WERI-Rb-1 (cell line): ENCODE data around the gene WFDC5.
"Not testable (repeated sequence)": the region's sequence is repeated elsewhere in the genome, so short reads cannot be mapped to it uniquely, and the experiment has no call there.

Experiments
- DNase-seq: peaks from one replicate; pipeline ENCODE4 v3.0.0-alpha.2; 2020
- H3K27ac ChIP-seq: fragments of 250-450 bp; sonication (Bioruptor Pico); 2 replicates; pipeline ENCODE4 v1.5.1; 2020; ENCODE audit warnings: mild to moderate bottlenecking, moderate library complexity
- H3K27me3 ChIP-seq: fragments of 250-450 bp; sonication (Bioruptor Pico); 2 replicates; pipeline ENCODE4 v1.5.1; 2021; ENCODE audit warnings: mild to moderate bottlenecking, low read depth, moderate library complexity; ENCODE audit not compliant: insufficient read depth, severe bottlenecking
- H3K36me3 ChIP-seq: fragments of 250-450 bp; sonication (Bioruptor Pico); 2 replicates; pipeline ENCODE4 v1.5.1; 2020; ENCODE audit warnings: mild to moderate bottlenecking, moderate library complexity
- H3K4me3 ChIP-seq: 2 replicates; pipeline ENCODE4 v1.5.1; 2011; ENCODE audit warnings: low read depth, mild to moderate bottlenecking, control low read depth, low read length
- H3K9me3 ChIP-seq: fragments of 250-450 bp; sonication (Bioruptor Pico); 2 replicates; pipeline ENCODE4 v1.5.1; 2021; ENCODE audit warnings: mild to moderate bottlenecking, moderate library complexity; ENCODE audit not compliant: severe bottlenecking
- TF ChIP-seq, protein P1 (sequence below): IDR thresholded peaks from 2 replicates; pipeline ENCODE4 v1.5.1; 2011; ENCODE audit warnings: low read depth, mild to moderate bottlenecking, control low read depth, inconsistent platforms, low read length

The WFDC5 gene

GRCh38 chr20:45064812-45065211 lies 50.2 kb downstream of the WFDC5 start:
- TF ChIP-seq, protein P1, sequence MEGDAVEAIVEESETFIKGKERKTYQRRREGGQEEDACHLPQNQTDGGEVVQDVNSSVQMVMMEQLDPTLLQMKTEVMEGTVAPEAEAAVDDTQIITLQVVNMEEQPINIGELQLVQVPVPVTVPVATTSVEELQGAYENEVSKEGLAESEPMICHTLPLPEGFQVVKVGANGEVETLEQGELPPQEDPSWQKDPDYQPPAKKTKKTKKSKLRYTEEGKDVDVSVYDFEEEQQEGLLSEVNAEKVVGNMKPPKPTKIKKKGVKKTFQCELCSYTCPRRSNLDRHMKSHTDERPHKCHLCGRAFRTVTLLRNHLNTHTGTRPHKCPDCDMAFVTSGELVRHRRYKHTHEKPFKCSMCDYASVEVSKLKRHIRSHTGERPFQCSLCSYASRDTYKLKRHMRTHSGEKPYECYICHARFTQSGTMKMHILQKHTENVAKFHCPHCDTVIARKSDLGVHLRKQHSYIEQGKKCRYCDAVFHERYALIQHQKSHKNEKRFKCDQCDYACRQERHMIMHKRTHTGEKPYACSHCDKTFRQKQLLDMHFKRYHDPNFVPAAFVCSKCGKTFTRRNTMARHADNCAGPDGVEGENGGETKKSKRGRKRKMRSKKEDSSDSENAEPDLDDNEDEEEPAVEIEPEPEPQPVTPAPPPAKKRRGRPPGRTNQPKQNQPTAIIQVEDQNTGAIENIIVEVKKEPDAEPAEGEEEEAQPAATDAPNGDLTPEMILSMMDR, result no peak
- Histone ChIP-seq H3K4me3 (no peak overlapping the region), H3K9me3 (no peaks in the 10 kb centered on the region), H3K27me3 (no peaks in the 10 kb centered on the region), H3K36me3 (no peaks in the 10 kb centered on the region; the same call in 1 of the 2 replicates), H3K27ac (no peak overlapping the region)
- no peak for DNase-seq

- H3K4me3 ChIP-seq, DNase-seq, H3K27me3 ChIP-seq, H3K9me3 ChIP-seq, H3K36me3 ChIP-seq, H3K27ac ChIP-seq: not testable (repeated sequence)
Measured at GRCh38 chr20:45063107-45063506, 51.9 kb downstream of the WFDC5 start.

DNA sequence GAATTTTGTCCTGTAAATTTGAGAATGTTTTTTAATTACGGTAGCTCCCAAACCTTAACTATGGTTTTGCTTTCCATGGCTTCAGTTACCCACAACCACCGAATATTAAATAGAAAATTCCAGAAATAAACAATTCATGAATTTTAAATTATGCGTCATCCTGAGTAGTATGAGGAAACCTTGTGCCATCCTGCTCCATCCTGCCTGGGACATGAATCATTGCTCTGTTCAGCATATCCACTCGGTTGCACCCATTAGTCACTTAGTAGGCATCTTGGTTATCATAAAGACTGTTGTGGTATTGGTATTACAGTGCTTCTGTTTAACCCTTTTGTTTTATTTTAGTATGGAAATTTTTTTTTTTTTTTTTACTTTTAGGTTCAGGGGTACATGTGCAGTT lies 53.7 kb downstream of the WFDC5 start:
- Histone ChIP-seq H3K4me3 (no peak overlapping the region), H3K36me3 (no peaks in the 10 kb centered on the region; the same call in 1 of the 2 replicates), H3K27ac (no peak overlapping the region), H3K27me3 (no peaks in the 10 kb centered on the region), H3K9me3 (no peaks in the 10 kb centered on the region)
- TF ChIP-seq, protein P1, result no peak
- DNase-seq, result no peak

GRCh38 chr20:45060294-45060693 lies 54.7 kb downstream of the WFDC5 start:
- H3K9me3 ChIP-seq, result no peaks in the 10 kb centered on the region
- no peak overlapping the region for H3K4me3 ChIP-seq
- no peak for DNase-seq
- no peaks in the 10 kb centered on the region; the same call in 1 of the 2 replicates for H3K36me3 ChIP-seq
- TF ChIP-seq, protein P1, result no peak
- no peaks in the 10 kb centered on the region for H3K27me3 ChIP-seq
- H3K27ac ChIP-seq, result no peak overlapping the region
